Stimulated activated CD4-positive, alpha-beta T cell treated with anti-CD3 and anti-CD28 coated beads, Interleukin-1b, Interleukin-23, amount 100 ng/mL, for 1 hour (primary cell): ENCODE measurements around the gene NOL9.
"Not testable (repeated sequence)": the region's sequence is repeated elsewhere in the genome, so short reads cannot be mapped to it uniquely, and the experiment has no call there.

Experiments
- DNase-seq, 2 donors: peaks; one replicate each; pipeline ENCODE4 v3.0.0-alpha.2; 2020; ENCODE audit warnings: low read depth in 2 of 2

NOL9 gene

GRCh38 chr1:6503884-6504602, 50.3 kb downstream of the NOL9 start:
- no peak for DNase-seq

GRCh38 chr1:6502000-6502891, 52.1 kb downstream of the NOL9 start:
- DNase-seq: no peak

- DNase-seq: no peak
Measured at GRCh38 chr1:6501279-6501813, 53.0 kb downstream of the NOL9 start.

GRCh38 chr1:6500544-6501278, 53.6 kb downstream of the NOL9 start:
- no peak for DNase-seq

- DNase-seq: no peak
Measured at GRCh38 chr1:6499296-6499695, 55.0 kb downstream of the NOL9 start.

GRCh38 chr1:6498576-6499111, 55.7 kb downstream of the NOL9 start:
- no peak for DNase-seq

- no peak for DNase-seq
Measured at GRCh38 chr1:6497867-6498575, 56.3 kb downstream of the NOL9 start.

- peak; percentile 16 to 21 for DNase-seq
Measured at GRCh38 chr1:6497215-6497866, 57.0 kb downstream of the NOL9 start.

- DNase-seq: no peak
Measured at GRCh38 chr1:6496890-6497214, 57.5 kb downstream of the NOL9 start.

GRCh38 chr1:6496365-6496721, 58.0 kb downstream of the NOL9 start:
- DNase-seq: no peak

GRCh38 chr1:6495540-6496364, 58.6 kb downstream of the NOL9 start:
- DNase-seq: no peak

GRCh38 chr1:6495041-6495441, 59.3 kb downstream of the NOL9 start:
- DNase-seq: no peak

GRCh38 chr1:6494627-6495026, 59.7 kb downstream of the NOL9 start:
- DNase-seq: no peak

GRCh38 chr1:6493834-6494223, 60.5 kb downstream of the NOL9 start:
- DNase-seq: not testable (repeated sequence)

- no peak for DNase-seq
Measured at GRCh38 chr1:6491966-6492365, 62.3 kb downstream of the NOL9 start.

- no peak for DNase-seq
Measured at GRCh38 chr1:6491480-6491962, 62.8 kb downstream of the NOL9 start, which contains the start of gene PLEKHG5. Gene PLEKHG5 (minus strand): TSS chr1:6491667. CDS start chr1:6477571, 14,096 bp downstream.

- DNase-seq: no peak
Measured at GRCh38 chr1:6491081-6491449, 63.2 kb downstream of the NOL9 start.

GRCh38 chr1:6490181-6491080, 63.9 kb downstream of the NOL9 start:
- DNase-seq: no peak

- peak; percentile 42 to 62 for DNase-seq
Measured at GRCh38 chr1:6489799-6490180, 64.5 kb downstream of the NOL9 start.
